ENCODE data around the gene PBX4. TPM values are rescaled to one million over a fixed set of nuclear protein-coding genes. Genes with fewer than 3 reads are reported as not detected.

Gene PBX4
- total and polyA plus RNA-seq, 4 donors = 2.2 to 8.3 (median 6.8) TPM

- Histone ChIP-seq H3K9me3 (ENCODE audit: control insufficient read depth in 4 of 4, insufficient read depth in 3 of 4, low read length in 3 of 4) (peaks cover 0 to 2% (median 0%) of the 10 kb centered on the region in 4 donors), H3K36me3 (ENCODE audit: control insufficient read depth in 4 of 4, insufficient read depth in 4 of 4, low read length in 4 of 4) (peaks cover 0 to 8% (median 3%) of the 10 kb centered on the region in 4 donors), H3K9ac (ENCODE audit: insufficient read depth in 1 of 2, low read length in 2 of 2) (peak within 1 kb of the TSS; percentile 19 to 88), H3K4me3 (peak within 1 kb of the TSS; percentile 81), H3K4me1 (ENCODE audit: control insufficient read depth in 5 of 5, insufficient read depth in 5 of 5, low read length in 5 of 5) (peaks cover 0 to 9% (median 6%) of the 10 kb centered on the region in 5 donors), H3K27ac (ENCODE audit: low read depth in 1 of 2, low read length in 1 of 2) (peak within 1 kb of the TSS; percentile 84 to 87), H3K27me3 (ENCODE audit: control insufficient read depth in 3 of 3, insufficient read depth in 3 of 3, low read length in 2 of 3) (no peaks in the 10 kb centered on the region)
- 85 to 90% methylated on average over 74 of the region's 74 CpGs for WGBS, 2 donors
- no peak for TF ChIP-seq CTCF (IDR thresholded peaks at IDR 0.05; ENCODE audit: control extremely low read depth, extremely low read depth)
- ATAC-seq (ENCODE audit: insufficient read depth, low FRiP score) (no peak), DNase-seq (no peak)
These were observed 103.4 kb downstream of the PBX4 start, which contains the start of gene TSSK6 for GRCh38 chr19:19514881-19515641. Gene TSSK6 (minus strand): TSS chr19:19515548. CDS start chr19:19515427, 121 bp downstream.

GRCh38 chr19:19514215-19514657 is 104.3 kb downstream of the PBX4 start:
- Histone ChIP-seq H3K9ac (ENCODE audit: insufficient read depth in 1 of 2, low read length in 2 of 2) (no peak overlapping the region), H3K9me3 (ENCODE audit: control insufficient read depth in 4 of 4, insufficient read depth in 3 of 4, low read length in 3 of 4) (peaks cover 0 to 2% (median 0%) of the 10 kb centered on the region in 4 donors), H3K27ac (ENCODE audit: low read depth in 1 of 2, low read length in 1 of 2) (no peak overlapping the region), H3K4me1 (ENCODE audit: control insufficient read depth in 5 of 5, insufficient read depth in 5 of 5, low read length in 5 of 5) (peaks cover 0 to 9% (median 6%) of the 10 kb centered on the region in 5 donors), H3K36me3 (ENCODE audit: control insufficient read depth in 4 of 4, insufficient read depth in 4 of 4, low read length in 4 of 4) (peaks cover 0 to 2% (median 1%) of the 10 kb centered on the region in 4 donors), H3K27me3 (ENCODE audit: control insufficient read depth in 3 of 3, insufficient read depth in 3 of 3, low read length in 2 of 3) (no peaks in the 10 kb centered on the region), H3K4me3 (no peak overlapping the region)
- DNase-seq = peak; percentile 83 to 88 (median 84)
- no peak for TF ChIP-seq CTCF (IDR thresholded peaks at IDR 0.05; ENCODE audit: control extremely low read depth, extremely low read depth)
- no peak for ATAC-seq (ENCODE audit: insufficient read depth, low FRiP score)
- 21 to 30% methylated on average over 45 to 46 of the region's 46 CpGs for WGBS, 2 donors

GRCh38 chr19:19513682-19514081 is 104.8 kb downstream of the PBX4 start:
- Histone ChIP-seq H3K36me3 (ENCODE audit: control insufficient read depth in 4 of 4, insufficient read depth in 4 of 4, low read length in 4 of 4) (no peaks in the 10 kb centered on the region), H3K4me1 (ENCODE audit: control insufficient read depth in 5 of 5, insufficient read depth in 5 of 5, low read length in 5 of 5) (peaks cover 0 to 9% (median 6%) of the 10 kb centered on the region in 5 donors), H3K27me3 (ENCODE audit: control insufficient read depth in 3 of 3, insufficient read depth in 3 of 3, low read length in 2 of 3) (no peaks in the 10 kb centered on the region), H3K9me3 (ENCODE audit: control insufficient read depth in 4 of 4, insufficient read depth in 3 of 4, low read length in 3 of 4) (peaks cover 0 to 2% (median 0%) of the 10 kb centered on the region in 4 donors), H3K9ac (ENCODE audit: insufficient read depth in 1 of 2, low read length in 2 of 2) (no peak overlapping the region), H3K27ac (ENCODE audit: low read depth in 1 of 2, low read length in 1 of 2) (no peak overlapping the region), H3K4me3 (no peak overlapping the region)
- DNase-seq = no peak
- WGBS, 2 donors = 86% methylated on average over 17 of the region's 17 CpGs
- ATAC-seq (ENCODE audit: insufficient read depth, low FRiP score) = no peak
- no peak for TF ChIP-seq CTCF (IDR thresholded peaks at IDR 0.05; ENCODE audit: control extremely low read depth, extremely low read depth)

Other genes starting within 250 kb of the PBX4 start
- gene GATAD2A, start 213.0 kb downstream of the PBX4 start, total RNA-seq = 10 to 100 TPM; 38.6 to 93.7 TPM
- gene GATAD2A, start 213.0 kb downstream of the PBX4 start, polyA plus RNA-seq = 10 to 100 TPM; 30.6 to 36.2 TPM
- gene TSSK6, start 103.1 kb downstream of the PBX4 start, total RNA-seq = 1 to 10 TPM; 2.3 to 3.1 TPM
- gene TSSK6, start 103.1 kb downstream of the PBX4 start, polyA plus RNA-seq = 1 to 10 TPM in 1 of 2 donors, under 1 TPM in 1; 0.89 to 1.7 TPM
- 100 to 1,000 TPM in 1 of 2 donors, 10 to 100 TPM in 1; 63.7 to 320 TPM for gene NDUFA13, start 102.5 kb downstream of the PBX4 start, total RNA-seq
- gene NDUFA13, start 102.5 kb downstream of the PBX4 start, polyA plus RNA-seq = 100 to 1,000 TPM; 301 to 360 TPM
- 1 to 10 TPM in 1 of 2 donors, under 1 TPM in 1; 0.77 to 4.7 TPM for gene YJEFN3, start 89.8 kb downstream of the PBX4 start, total RNA-seq
- 1 to 10 TPM; 3.6 to 3.9 TPM for gene YJEFN3, start 89.8 kb downstream of the PBX4 start, polyA plus RNA-seq
- gene CILP2, start 80.4 kb downstream of the PBX4 start, total RNA-seq = under 1 TPM; 0.31 to 0.68 TPM
- under 1 TPM; 0.06 to 0.46 TPM for gene CILP2, start 80.4 kb downstream of the PBX4 start, polyA plus RNA-seq
- gene LPAR2, start 9.5 kb upstream of the PBX4 start, total RNA-seq = 10 to 100 TPM in 1 of 2 donors, 1 to 10 TPM in 1; 5.1 to 22.7 TPM
- 10 to 100 TPM; 16.2 to 42.4 TPM for gene LPAR2, start 9.5 kb upstream of the PBX4 start, polyA plus RNA-seq
- gene GMIP, start 25.0 kb upstream of the PBX4 start, total RNA-seq = 10 to 100 TPM; 13.1 to 50.1 TPM
- gene GMIP, start 25.0 kb upstream of the PBX4 start, polyA plus RNA-seq = 10 to 100 TPM; 13.2 to 54.1 TPM
- 10 to 100 TPM; 35.7 to 70.4 TPM for gene ATP13A1, start 45.0 kb upstream of the PBX4 start, total RNA-seq
- gene ATP13A1, start 45.0 kb upstream of the PBX4 start, polyA plus RNA-seq = 10 to 100 TPM; 40.7 to 42.5 TPM
- 10 to 100 TPM in 1 of 2 donors, 1 to 10 TPM in 1; 9.3 to 12.4 TPM for gene ZNF101, start 50.2 kb upstream of the PBX4 start, total RNA-seq
- 10 to 100 TPM in 1 of 2 donors, 1 to 10 TPM in 1; 7.4 to 11.5 TPM for gene ZNF101, start 50.2 kb upstream of the PBX4 start, polyA plus RNA-seq
- 10 to 100 TPM in 1 of 2 donors, 1 to 10 TPM in 1; 4.3 to 18.1 TPM for gene ZNF14, start 114.4 kb upstream of the PBX4 start, total RNA-seq
- 1 to 10 TPM; 2.6 to 3.5 TPM for gene ZNF14, start 114.4 kb upstream of the PBX4 start, polyA plus RNA-seq
- gene ZNF506, start 203.1 kb upstream of the PBX4 start, total RNA-seq = 10 to 100 TPM; 18.8 to 59.4 TPM
- gene ZNF506, start 203.1 kb upstream of the PBX4 start, polyA plus RNA-seq = 1 to 10 TPM; 4.6 to 5.5 TPM
- gene ZNF253, start 247.2 kb upstream of the PBX4 start, total RNA-seq = 10 to 100 TPM in 1 of 2 donors, 1 to 10 TPM in 1; 6.1 to 13.5 TPM
- gene ZNF253, start 247.2 kb upstream of the PBX4 start, polyA plus RNA-seq = 1 to 10 TPM; 2.7 to 3.5 TPM

Data from lung (tissue), 12 donors.